OCI-LY7 (cell line): ENCODE data around the gene HS2ST1. TPM values are rescaled to one million over a fixed set of nuclear protein-coding genes. Genes with fewer than 3 reads are reported as not detected.

Experiments used
- BruUV-seq: library from RNA; stranded (reverse); fragments of 400-500 nt; replicated peaks from 2 replicates; lab custom pipeline; 2021; lab: Mats Ljungman, UMichigan
- CTCF ChIA-PET: fragments of 300-600 bp; sonication (Branson Sonifier 250); formaldehyde crosslinking; loops from one replicate; lab custom pipeline; 2022; ENCODE audit warnings: antibody characterized with exemption; ENCODE audit not compliant: unreplicated experiment; lab: Charles Lee
- POLR2A ChIA-PET: fragments of 300-600 bp; sonication (Branson Sonifier 250); formaldehyde crosslinking; loops from one replicate; lab custom pipeline; 2022; ENCODE audit warnings: antibody characterized with exemption; lab: Charles Lee
- DNase-seq: peaks from one replicate; pipeline ENCODE4 v3.0.0-alpha.2; 2015; ENCODE audit warnings: low spot score
- H2AFZ ChIP-seq: fragments of 200-600 bp; sonication (generic), shearing (Covaris generic); 2 replicates; pipeline ENCODE4 v1.6.1; 2014; ENCODE audit warnings: mild to moderate bottlenecking, antibody characterized with exemption, low read length, moderate library complexity
- H3K27ac ChIP-seq: fragments of 200-600 bp; sonication (generic); 2 replicates; pipeline ENCODE4 v1.5.1; 2014; ENCODE audit warnings: mixed run types, low read depth, mild to moderate bottlenecking, moderate library complexity, low read length, inconsistent platforms; ENCODE audit not compliant: poor library complexity, severe bottlenecking
- H3K36me3 ChIP-seq: fragments of 200-600 bp; sonication (generic); 2 replicates; pipeline ENCODE4 v1.6.1; 2014; ENCODE audit warnings: mild to moderate bottlenecking, antibody characterized with exemption, low read length, moderate library complexity, mixed read lengths; ENCODE audit not compliant: insufficient read depth
- H3K4me1 ChIP-seq: fragments of 200-600 bp; sonication (generic); 2 replicates; pipeline ENCODE4 v1.5.1; 2014; ENCODE audit warnings: mild to moderate bottlenecking, low read length; ENCODE audit not compliant: insufficient read depth, poor library complexity, severe bottlenecking
- H3K4me2 ChIP-seq: fragments of 200-600 bp; sonication (generic); 2 replicates; pipeline ENCODE4 v1.6.1; 2014; ENCODE audit warnings: mild to moderate bottlenecking, low read length
- H3K4me3 ChIP-seq: fragments of 200-600 bp; sonication (generic); 2 replicates; pipeline ENCODE4 v1.5.1; 2014; ENCODE audit warnings: mild to moderate bottlenecking, low read depth, low read length; ENCODE audit not compliant: poor library complexity, severe bottlenecking
- H3K79me2 ChIP-seq: fragments of 200-600 bp; sonication (generic); 2 replicates; pipeline ENCODE4 v1.6.1; 2016; ENCODE audit warnings: low read depth, mild to moderate bottlenecking, low read length, moderate library complexity, mixed read lengths; ENCODE audit not compliant: insufficient read depth
- H3K9me2 ChIP-seq: fragments of 200-600 bp; sonication (generic); 2 replicates; pipeline ENCODE4 v1.6.1; 2016; ENCODE audit warnings: mild to moderate bottlenecking, low read length, mixed read lengths; ENCODE audit not compliant: insufficient read depth
- H3K9me3 ChIP-seq: fragments of 200-600 bp; sonication (generic); 2 replicates; pipeline ENCODE4 v1.6.1; 2014; ENCODE audit warnings: mild to moderate bottlenecking, mixed run types, low read length, mixed read lengths
- H4K20me1 ChIP-seq: fragments of 200-600 bp; sonication (generic); 2 replicates; pipeline ENCODE4 v1.6.1; 2014; ENCODE audit warnings: mild to moderate bottlenecking, antibody characterized with exemption, low read length, moderate library complexity, mixed read lengths; ENCODE audit not compliant: insufficient read depth
- CTCF ChIP-seq: fragments of 200-600 bp; sonication (generic); conservative IDR thresholded peaks from 2 replicates; pipeline ENCODE4 v1.5.1; 2014; ENCODE audit warnings: mild to moderate bottlenecking, antibody characterized with exemption, low read length, moderate library complexity, mixed read lengths
- EZH2phosphoT487 ChIP-seq: fragments of 200-600 bp; sonication (generic); IDR thresholded peaks from 2 replicates; pipeline ENCODE4 v1.6.1; 2018; ENCODE audit warnings: low read depth, borderline replicate concordance, mild to moderate bottlenecking, mixed run types, antibody characterized with exemption, low read length, moderate library complexity, mixed read lengths
- intact Hi-C: fragments of 100-400 bp; cut with micrococcal nuclease; formaldehyde crosslinking; loops from one replicate; pipeline ENCODE4 v1.10.0; 2022; ENCODE audit not compliant: unreplicated experiment
- total RNA-seq, 2 experiments: library from RNA; depleted of rRNA in 1 of 2; stranded (reverse); fragments of >200 nt in 1 of 2; shearing (Covaris generic) in 1 of 2; gene quantifications; 2 replicates each; pipeline ENCODE4 v1.2.3, GENCODE V29; 2014 to 2022

The HS2ST1 gene
- total RNA-seq, 2 experiments from 2014 or later = 20.9 to 63.7 TPM

GRCh38 chr1:86913399-86913895 is 988 bp upstream of the HS2ST1 start:
- Histone ChIP-seq H4K20me1 (peaks cover 33% of the 10 kb centered on the region), H3K4me2 (peak overlapping the region; percentile 90), H3K4me3 (peak overlapping the region; percentile 86), H3K27ac (peak overlapping the region; percentile 79), H3K36me3 (peaks cover 53% of the 10 kb centered on the region), H3K4me1 (peaks cover 29% of the 10 kb centered on the region), H3K79me2 (peaks cover 93% of the 10 kb centered on the region), H2AFZ (peak overlapping the region; percentile 8; the same call in 1 of the 2 replicates), H3K9me3 (peaks cover 15% of the 10 kb centered on the region; the same call in 1 of the 2 replicates), H3K9me2 (no peaks in the 10 kb centered on the region)
- intact Hi-C loops = no loop called here
- no peak for TF ChIP-seq EZH2phosphoT487
- TF ChIP-seq CTCF = no peak
- BruUV-seq = TSS peak; percentile 81
- POLR2A ChIA-PET = interaction anchor here (0.6 to 7.6 kb wide), 21 partner anchors 9 to 172 kb away, joined by 3 to 44 read pairs (median 6); no protein-coding TSS in a partner anchor
- CTCF ChIA-PET = no interaction called here
- DNase-seq = peak; percentile 78

- H3K4me2 ChIP-seq = peak within 1 kb of the TSS; percentile 90
- CTCF ChIA-PET = interaction anchor here (0.6 kb wide), 1 partner anchor 169 kb away, joined by 3 read pairs; no protein-coding TSS in a partner anchor
- H3K4me1 ChIP-seq = peaks cover 29% of the 10 kb centered on the region
- no peak for TF ChIP-seq CTCF
- TF ChIP-seq EZH2phosphoT487 = no peak
- peaks cover 93% of the 10 kb centered on the region for H3K79me2 ChIP-seq
- no peaks in the 10 kb centered on the region for H3K9me2 ChIP-seq
- BruUV-seq = no TSS peak
- POLR2A ChIA-PET = interaction anchor here (0.6 to 7.6 kb wide), 33 partner anchors 10 to 210 kb away, joined by 3 to 44 read pairs (median 5); partner anchors contain the start of gene SH3GLB1
- peaks cover 9% of the 10 kb centered on the region; the same call in 1 of the 2 replicates for H3K9me3 ChIP-seq
- peaks cover 27% of the 10 kb centered on the region for H4K20me1 ChIP-seq
- peak; percentile 100 for DNase-seq
- peak within 1 kb of the TSS; percentile 60; the same call in 1 of the 2 replicates for H2AFZ ChIP-seq
- peaks cover 52% of the 10 kb centered on the region for H3K36me3 ChIP-seq
- peak within 1 kb of the TSS; percentile 83 for H3K27ac ChIP-seq
- intact Hi-C loops = loop anchor here (1.0 to 2.0 kb wide), 5 partner anchors 82 to 209 kb away; partner anchors contain the start of gene SH3GLB1
- peak within 1 kb of the TSS; percentile 94 for H3K4me3 ChIP-seq
These were observed 387 bp upstream of the HS2ST1 start, which contains the start of gene SELENOF for GRCh38 chr1:86913896-86914600. Gene SELENOF (minus strand): TSS chr1:86914126. CDS start chr1:86914111, 15 bp downstream.
